ENCODE data around the gene CDC42EP4.

The CDC42EP4 gene

GRCh38 chr17:73297934-73298861 lies 13.6 kb downstream of the CDC42EP4 start:
- DNase-seq (ENCODE audit: low spot score) = no peak

DNA sequence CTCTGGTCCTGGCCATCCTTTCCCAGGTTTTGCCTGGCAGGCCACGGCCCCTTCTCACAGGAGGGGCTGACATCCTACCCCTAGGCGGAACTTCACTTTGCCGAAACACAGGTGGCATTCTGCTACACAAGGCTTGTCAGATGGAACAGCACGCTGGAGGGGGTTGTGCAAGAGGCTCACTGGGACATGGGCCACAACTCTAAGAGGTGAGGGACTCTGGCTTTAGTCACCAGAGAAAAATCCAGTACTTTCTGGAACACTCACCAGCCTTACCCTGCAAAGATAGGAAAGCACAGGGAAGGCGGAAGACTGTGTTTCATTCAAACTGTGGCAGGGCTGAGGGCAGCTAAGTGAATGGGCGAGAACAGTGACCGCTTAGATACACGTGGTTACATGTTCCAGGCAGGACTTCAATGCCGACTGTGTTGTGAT lies 18.3 kb downstream of the CDC42EP4 start:
- no peak for DNase-seq (ENCODE audit: low spot score)

- no peak for DNase-seq (ENCODE audit: low spot score)
Measured at GRCh38 chr17:73293031-73293430, 18.8 kb downstream of the CDC42EP4 start.

GRCh38 chr17:73292031-73292531 lies 19.7 kb downstream of the CDC42EP4 start:
- DNase-seq (ENCODE audit: low spot score) = no peak

DNA sequence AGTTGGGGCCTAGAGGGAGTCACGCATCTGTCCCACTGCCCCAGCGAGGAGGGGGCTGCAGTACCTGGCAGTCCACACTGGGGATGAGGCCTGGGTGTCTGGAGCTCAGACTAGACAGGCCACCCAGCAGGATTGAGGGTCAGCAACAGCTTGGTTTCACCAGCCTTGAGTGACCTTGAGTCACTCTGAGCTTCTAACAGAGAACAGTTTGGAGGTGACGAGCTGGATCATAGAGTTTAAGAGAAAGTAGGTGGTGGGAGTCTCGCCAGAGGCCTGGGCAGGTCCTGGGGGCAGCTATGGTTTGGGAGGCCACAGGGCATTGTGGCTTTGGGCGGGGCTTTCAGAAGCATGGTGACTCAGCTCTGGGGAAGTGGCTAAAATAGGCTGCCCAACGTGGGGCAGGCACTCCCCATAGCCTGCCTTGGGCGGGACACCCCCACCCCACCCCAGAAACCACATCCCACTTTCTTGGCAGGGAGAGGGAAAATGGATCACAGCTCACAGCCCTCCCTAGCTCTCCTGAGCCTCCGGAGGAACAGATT lies 20.5 kb downstream of the CDC42EP4 start:
- no peak for DNase-seq (ENCODE audit: low spot score)

DNA sequence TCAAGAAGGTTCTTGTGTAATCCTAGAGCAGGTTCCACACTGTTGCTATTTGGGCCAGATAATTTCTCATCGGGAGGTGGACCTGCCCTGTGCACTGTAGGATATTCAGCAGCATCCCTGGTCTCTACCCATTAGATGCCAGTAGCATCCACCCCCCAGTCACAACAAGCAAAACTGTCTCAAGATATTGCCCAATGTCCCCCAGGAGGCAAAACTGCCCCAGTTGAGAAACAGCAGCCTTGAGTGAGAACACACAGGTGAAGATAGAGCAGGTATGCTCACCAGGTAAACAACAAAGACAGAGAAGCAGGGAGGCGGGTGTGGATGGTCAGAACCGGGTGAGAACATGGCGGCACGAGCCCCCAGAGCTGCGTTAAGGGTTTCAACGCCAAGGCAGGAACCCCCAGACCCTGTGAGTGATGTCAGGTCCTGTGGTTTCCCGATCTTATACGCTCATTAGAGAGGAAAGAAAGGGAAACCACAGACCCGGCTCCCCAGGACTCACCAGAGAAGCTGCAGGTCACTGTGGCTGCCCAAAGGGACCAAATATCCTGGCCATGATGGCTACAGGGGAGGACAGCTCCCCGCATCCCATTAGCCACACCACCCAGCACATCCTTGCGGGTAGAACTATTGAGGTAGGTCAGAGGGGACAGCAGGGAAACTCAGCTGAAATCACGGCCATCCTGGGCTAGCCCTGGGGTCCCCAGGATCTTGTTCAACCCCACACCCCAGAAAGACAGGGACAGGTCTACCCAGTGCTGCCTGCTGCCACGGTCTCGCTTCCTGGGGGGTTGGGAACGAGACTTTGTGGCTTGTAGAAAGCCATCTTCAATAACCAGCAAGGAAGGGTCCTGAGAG lies 21.2 kb downstream of the CDC42EP4 start:
- no peak for DNase-seq (ENCODE audit: low spot score)

GRCh38 chr17:73289549-73290254 lies 22.1 kb downstream of the CDC42EP4 start:
- no peak for DNase-seq (ENCODE audit: low spot score)

- DNase-seq (ENCODE audit: low spot score) = no peak
Measured at GRCh38 chr17:73288534-73289302, 23.1 kb downstream of the CDC42EP4 start.

GRCh38 chr17:73286863-73287296 lies 24.9 kb downstream of the CDC42EP4 start:
- DNase-seq (ENCODE audit: low spot score) = no peak

GRCh38 chr17:73285916-73286862 lies 25.6 kb downstream of the CDC42EP4 start:
- no peak for DNase-seq (ENCODE audit: low spot score)

GRCh38 chr17:73285603-73285908 lies 26.2 kb downstream of the CDC42EP4 start:
- no peak for DNase-seq (ENCODE audit: low spot score)

DNA sequence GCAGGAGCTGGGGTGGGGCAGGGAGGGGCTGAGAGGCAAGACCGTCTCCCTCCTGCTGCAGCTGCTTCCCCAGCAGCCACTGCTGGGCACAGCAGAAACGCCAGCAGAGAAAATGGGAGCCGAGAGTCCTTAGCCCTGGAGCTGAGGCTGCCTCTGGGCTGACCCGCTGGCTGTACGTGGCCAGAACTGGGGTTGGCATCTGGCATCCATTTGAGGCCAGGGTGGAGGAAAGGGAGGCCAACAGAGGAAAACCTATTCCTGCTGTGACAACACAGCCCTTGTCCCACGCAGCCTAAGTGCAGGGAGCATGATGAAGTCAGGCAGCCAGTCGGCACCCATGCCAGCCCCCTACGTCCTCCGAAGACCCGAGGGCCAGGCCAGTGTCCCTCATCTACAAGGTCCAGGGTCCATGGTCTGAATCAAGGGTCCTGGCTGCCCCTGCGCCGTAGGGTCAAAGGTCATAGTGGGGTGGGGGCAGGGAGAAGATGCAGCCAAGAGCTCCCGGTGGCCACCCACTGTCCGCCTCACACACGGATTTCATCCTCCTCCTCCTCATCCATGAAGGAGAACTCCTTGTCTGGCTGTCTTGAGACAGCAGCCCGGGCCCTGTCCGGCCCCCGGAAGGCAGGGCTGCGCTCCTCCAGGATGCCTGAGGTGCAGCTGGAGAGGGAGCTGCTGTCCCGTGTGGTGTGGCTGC lies 26.7 kb downstream of the CDC42EP4 start:
- no peak for DNase-seq (ENCODE audit: low spot score)

- DNase-seq (ENCODE audit: low spot score) = no peak
Measured at GRCh38 chr17:73284354-73284753, 27.4 kb downstream of the CDC42EP4 start.

- no peak for DNase-seq (ENCODE audit: low spot score)
Measured at GRCh38 chr17:73283841-73284282, 27.9 kb downstream of the CDC42EP4 start.

DNA sequence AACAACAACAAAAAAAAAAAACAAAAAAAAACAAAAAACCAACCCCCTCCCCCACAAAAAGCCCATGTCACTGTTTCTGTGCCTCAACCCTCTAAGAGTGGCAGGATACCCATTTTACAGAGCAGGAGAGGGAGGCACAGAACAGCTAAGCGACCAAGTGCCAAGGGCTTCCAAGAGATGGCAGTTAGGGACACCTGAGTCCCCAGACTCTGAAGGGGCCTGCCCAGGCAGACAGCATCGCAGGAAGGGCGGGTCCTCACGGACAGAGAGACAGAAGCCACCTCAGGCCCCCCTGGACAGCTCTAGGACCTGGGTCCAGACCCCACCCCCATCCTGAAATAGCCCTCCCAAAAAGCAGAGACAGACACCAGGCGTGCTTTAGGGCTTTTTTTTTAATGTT lies 28.6 kb downstream of the CDC42EP4 start:
- DNase-seq (ENCODE audit: low spot score) = no peak

DNA sequence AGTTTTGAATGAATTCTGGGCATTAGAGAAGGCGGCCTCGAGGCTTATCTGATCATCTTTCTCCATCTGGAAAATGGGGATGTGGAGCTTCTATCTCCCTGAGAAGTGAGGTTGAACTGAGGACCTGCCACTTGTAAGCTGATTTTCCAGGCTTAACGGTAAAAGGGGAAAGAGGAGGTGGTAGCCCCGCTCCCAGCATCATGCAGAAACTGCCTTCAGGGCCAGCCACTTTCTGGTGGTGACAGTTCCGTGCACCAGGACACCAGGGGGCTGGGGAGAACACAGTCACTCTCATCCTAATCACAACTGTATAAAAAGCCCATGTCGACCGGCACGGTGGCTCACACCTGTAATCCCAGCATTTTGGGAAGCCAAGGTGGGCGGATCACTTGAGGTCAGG lies 29.2 kb downstream of the CDC42EP4 start:
- no peak for DNase-seq (ENCODE audit: low spot score)

DNA sequence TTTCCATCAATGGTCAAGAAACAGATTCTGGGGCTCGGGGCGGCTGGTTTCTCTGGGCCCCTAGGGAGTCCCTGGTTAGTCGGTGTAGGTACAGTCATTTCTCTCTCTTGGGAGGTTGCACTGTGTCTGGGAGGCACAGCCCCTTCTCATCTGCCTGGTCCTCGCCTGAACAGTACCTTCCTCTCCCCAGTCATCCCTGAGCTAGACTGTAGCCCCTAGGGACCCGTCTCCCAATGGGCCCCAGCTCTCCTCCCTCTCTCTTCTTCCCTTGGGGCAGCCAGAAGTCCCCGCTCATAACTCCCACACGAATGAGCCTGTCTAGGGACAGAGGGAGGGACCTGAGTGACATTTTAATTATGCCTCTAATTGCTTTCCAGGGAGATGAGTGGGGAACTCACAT lies 29.9 kb downstream of the CDC42EP4 start:
- no peak for DNase-seq (ENCODE audit: low spot score)

DNA sequence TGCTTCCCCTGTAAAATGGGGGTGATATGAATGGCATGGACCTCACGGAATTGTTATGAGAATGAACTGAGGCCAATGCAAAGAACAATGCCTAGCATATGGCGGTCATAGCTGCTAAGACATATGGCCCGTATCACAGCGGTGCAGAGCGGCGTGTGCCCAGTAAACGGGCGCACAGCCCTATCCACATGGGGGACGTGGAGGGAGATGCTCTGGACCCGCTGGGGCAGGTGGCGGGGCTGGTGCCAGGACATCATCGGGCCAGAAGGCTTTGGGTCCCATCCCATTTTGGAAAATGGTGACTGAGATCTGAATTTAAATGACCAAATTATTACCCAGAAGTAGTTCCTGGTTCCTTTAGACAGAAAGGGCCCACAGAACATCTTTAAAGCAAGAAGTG lies 31.6 kb downstream of the CDC42EP4 start:
- no peak for DNase-seq (ENCODE audit: low spot score)

DNA sequence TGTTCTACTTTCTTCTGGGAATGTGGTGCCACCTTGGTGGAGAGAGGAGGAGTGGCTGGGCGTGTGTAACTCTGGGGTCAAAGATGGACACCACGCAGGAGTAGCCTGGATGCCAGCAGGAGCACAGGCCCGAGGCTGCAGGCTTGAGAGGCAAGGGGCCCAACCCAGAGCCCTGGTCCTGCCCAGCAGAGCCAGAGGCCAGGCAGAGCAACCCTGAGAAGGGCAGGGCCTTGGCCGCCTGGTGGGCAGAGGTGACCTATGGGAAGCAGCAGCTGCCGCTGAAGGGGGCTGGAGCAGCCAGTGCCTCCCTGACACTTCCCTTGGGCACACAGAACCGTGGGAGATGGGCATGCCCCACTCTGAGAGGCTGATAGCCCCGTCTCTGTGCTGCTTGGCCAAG lies 32.1 kb downstream of the CDC42EP4 start:
- DNase-seq (ENCODE audit: low spot score) = no peak

All from putamen (tissue), 1 donor.